Islet of Langerhans (tissue), 1 donor: ENCODE data around the gene GNG7.

Source experiments
- FAIRE-seq: peaks from one replicate; lab custom pipeline; 2011; peaks lifted over from hg19 to GRCh38; lab: Jason Lieb, UNC

GNG7 gene

GRCh38 chr19:2461751-2462634, 240.5 kb downstream of the GNG7 start:
- no peak for FAIRE-seq
